HCT116 (cell line): Measurements from ENCODE around the gene EHMT1. TPM values are rescaled to one million over a fixed set of nuclear protein-coding genes. Genes with fewer than 3 reads are reported as not detected.

Experiments
- ATAC-seq: fragments of 200-7000 bp; cut with Tn5 transposase; 2 replicates; pipeline ENCODE4 v1.9.1; 2020; ENCODE audit warnings: mild to moderate bottlenecking, moderate library complexity
- BruUV-seq: library from RNA; stranded (reverse); fragments of 400-500 nt; replicated peaks from 2 replicates; lab custom pipeline; 2021; lab: Mats Ljungman, UMichigan
- CTCF ChIA-PET: fragments of 300-600 bp; sonication (Branson Sonifier 250); formaldehyde crosslinking; loops from one replicate; lab custom pipeline; 2021; ENCODE audit warnings: antibody characterized with exemption; lab: Charles Lee
- POLR2A ChIA-PET: fragments of 300-600, 350-600 bp; sonication (Branson Sonifier 250); formaldehyde crosslinking; loops from one replicate; lab custom pipeline; 2021; ENCODE audit warnings: antibody characterized with exemption; lab: Charles Lee
- RAD21 ChIA-PET, 2 experiments: fragments of 300-600 bp; sonication (Branson Sonifier 250); formaldehyde crosslinking; loops; one replicate each; lab custom pipeline; 2023; ENCODE audit warnings: low total read pairs in 2 of 2; ENCODE audit not compliant: uncharacterized antibody in 2 of 2, unreplicated experiment in 2 of 2, low non-redundant PET in 1 of 2; lab: Charles Lee
- DNase-seq: peaks from one replicate; pipeline ENCODE4 v3.0.0-alpha.2; 2010; ENCODE audit warnings: low read depth, low spot score
- H2AFZ ChIP-seq: fragments of 200-600 bp; shearing (Covaris generic), sonication (generic); 2 replicates; pipeline ENCODE4 v1.6.1; 2017; ENCODE audit warnings: low read depth, mixed run types, mixed read lengths, antibody characterized with exemption, low read length; ENCODE audit not compliant: poor library complexity, severe bottlenecking
- H3K27ac ChIP-seq: 2 replicates; pipeline ENCODE4 v1.5.1; 2012; ENCODE audit warnings: low read depth, low read length
- H3K27me3 ChIP-seq: fragments of 200-600 bp; sonication (generic); 2 replicates; pipeline ENCODE4 v1.6.1; 2016; ENCODE audit warnings: mixed run types, low read length, mixed read lengths; ENCODE audit not compliant: insufficient read depth
- H3K36me3 ChIP-seq, 2 experiments: fragments of 200-500 bp in 1 of 2; fragments of 200-600 bp in 1 of 2; sonication (Bioruptor generic) in 1 of 2; sonication (generic) in 1 of 2; 2 replicates each; pipeline versions ENCODE4 v1.5.1 to v1.6.1; 2014 to 2016; ENCODE audit warnings: low read length in 2 of 2, inconsistent platforms in 1 of 2, mixed read lengths in 1 of 2, mixed run types in 1 of 2; ENCODE audit not compliant: insufficient read depth in 2 of 2, control insufficient read depth in 1 of 2
- H3K4me1 ChIP-seq, 2 experiments: fragments of 200-600 bp in 1 of 2; sonication (generic) in 1 of 2; 2 replicates each; pipeline versions ENCODE4 v1.5.1 to v1.6.1; 2012 to 2017; ENCODE audit warnings: low read length in 2 of 2, inconsistent platforms in 1 of 2, mild to moderate bottlenecking in 1 of 2, mixed read lengths in 1 of 2, mixed run types in 1 of 2, moderate library complexity in 1 of 2; ENCODE audit not compliant: insufficient read depth in 2 of 2, control insufficient read depth in 1 of 2
- H3K4me2 ChIP-seq: fragments of 200-600 bp; sonication (generic); 2 replicates; pipeline ENCODE4 v1.6.1; 2017; ENCODE audit warnings: mixed run types, low read length, mixed read lengths
- H3K4me3 ChIP-seq, 2 experiments: fragments of 200-600 bp in 1 of 2; sonication (generic) in 1 of 2; replicated peaks in 1 of 2; 2 replicates each; pipeline ENCODE4 v1.5.1; 2011 to 2016; ENCODE audit warnings: low read length in 2 of 2, control low read depth in 1 of 2, low read depth in 1 of 2, mild to moderate bottlenecking in 1 of 2, mixed read lengths in 1 of 2, mixed run types in 1 of 2
- H3K79me2 ChIP-seq: fragments of 200-600 bp; sonication (generic); 2 replicates; pipeline ENCODE4 v1.6.1; 2017; ENCODE audit warnings: mild to moderate bottlenecking, mixed run types, low read length, moderate library complexity, mixed read lengths; ENCODE audit not compliant: insufficient read depth
- H3K9ac ChIP-seq: fragments of 200-600 bp; sonication (generic); 2 replicates; pipeline ENCODE4 v1.6.1; 2016; ENCODE audit warnings: low read length, mixed read lengths
- H3K9me2 ChIP-seq: fragments of 200-600 bp; sonication (generic), shearing (Covaris generic); 2 replicates; pipeline ENCODE4 v1.6.1; 2017; ENCODE audit warnings: mixed run types, mild to moderate bottlenecking, moderate library complexity; ENCODE audit not compliant: insufficient read depth
- H3K9me3 ChIP-seq, 2 experiments: fragments of 200-500 bp in 1 of 2; fragments of 200-600 bp in 1 of 2; sonication (Bioruptor generic) in 1 of 2; sonication (generic) in 1 of 2; 2 replicates each; pipeline ENCODE4 v1.6.1; 2014 to 2017; ENCODE audit warnings: low read length in 2 of 2, mixed read lengths in 2 of 2, inconsistent platforms in 1 of 2, low read depth in 1 of 2, mild to moderate bottlenecking in 1 of 2, mixed run types in 1 of 2, moderate library complexity in 1 of 2; ENCODE audit not compliant: control insufficient read depth in 1 of 2, insufficient read depth in 1 of 2
- H4K20me1 ChIP-seq: fragments of 200-600 bp; sonication (generic), shearing (Covaris generic); 2 replicates; pipeline ENCODE4 v1.6.1; 2017; ENCODE audit warnings: mixed run types, mild to moderate bottlenecking, moderate library complexity; ENCODE audit not compliant: insufficient read depth
- CBX3 ChIP-seq: IDR thresholded peaks from 2 replicates; pipeline ENCODE4 v1.6.1; 2012; ENCODE audit warnings: low read depth
- CEBPB ChIP-seq: IDR thresholded peaks from 2 replicates; pipeline ENCODE4 v1.6.1; 2012; ENCODE audit warnings: low read depth
- EGR1 ChIP-seq: IDR thresholded peaks from 2 replicates; pipeline ENCODE4 v1.6.1; 2012; ENCODE audit warnings: low read depth
- ELF1 ChIP-seq: IDR thresholded peaks from 2 replicates; pipeline ENCODE4 v1.6.1; 2012; ENCODE audit warnings: low read depth, borderline replicate concordance
- EZH2phosphoT487 ChIP-seq: fragments of 200-600 bp; IDR thresholded peaks from 2 replicates; pipeline ENCODE4 v1.6.1; 2018; ENCODE audit warnings: antibody characterized with exemption, borderline replicate concordance
- POLR2A ChIP-seq: IDR thresholded peaks from 2 replicates; pipeline ENCODE4 v1.7.0; 2011; ENCODE audit warnings: borderline replicate concordance; ENCODE audit not compliant: insufficient read depth, insufficient read length; ENCODE audit errors: extremely low read depth
- RAD21 ChIP-seq: IDR thresholded peaks from 2 replicates; pipeline ENCODE4 v1.6.1; 2012; ENCODE audit warnings: low read depth, mild to moderate bottlenecking
- SP1 ChIP-seq: IDR thresholded peaks from 2 replicates; pipeline ENCODE4 v1.6.1; 2012; ENCODE audit warnings: low read depth
- SRF ChIP-seq: IDR thresholded peaks from 2 replicates; pipeline ENCODE4 v1.6.1; 2012; ENCODE audit warnings: low read depth
- TCF7L2 ChIP-seq: IDR thresholded peaks from 2 replicates; pipeline ENCODE4 v1.7.0; 2011; ENCODE audit warnings: borderline replicate concordance, inconsistent platforms; ENCODE audit not compliant: insufficient read depth, insufficient read length; ENCODE audit errors: extremely low read depth
- YY1 ChIP-seq: IDR thresholded peaks from 2 replicates; pipeline ENCODE4 v1.6.1; 2011; ENCODE audit warnings: low read length, low read depth, moderate library complexity, mild to moderate bottlenecking; ENCODE audit not compliant: insufficient replicate concordance; ENCODE audit errors: extremely low read depth
- ZNF274 ChIP-seq: fragments of 200-500 bp; sonication (Bioruptor generic); IDR thresholded peaks from 2 replicates; pipeline ENCODE4 v1.6.1; 2014; ENCODE audit warnings: mild to moderate bottlenecking, low read depth, low read length, inconsistent platforms
- intact Hi-C: fragments of 100-400 bp; cut with micrococcal nuclease; formaldehyde crosslinking; loops from 2 replicates; pipeline ENCODE4 v1.10.0; 2022
- total RNA-seq: library from RNA; stranded (reverse); gene quantifications from one replicate; pipeline ENCODE4 v1.2.1, GENCODE V29; 2021; ENCODE audit not compliant: unreplicated experiment
- TF ChIP-seq, protein P1 (sequence below): IDR thresholded peaks from 2 replicates; pipeline ENCODE4 v1.6.1; 2011; ENCODE audit warnings: mild to moderate bottlenecking, low read length, moderate library complexity; ENCODE audit not compliant: insufficient replicate concordance; ENCODE audit errors: extremely low read depth
- TF ChIP-seq, protein P2 (sequence below): IDR thresholded peaks from 2 replicates; pipeline ENCODE4 v1.6.1; 2012
- TF ChIP-seq, protein P3 (sequence below): IDR thresholded peaks from 2 replicates; pipeline ENCODE4 v1.6.1; 2012
- TF ChIP-seq, protein P4 (sequence below): IDR thresholded peaks from 2 replicates; pipeline ENCODE4 v1.6.1; 2012; ENCODE audit warnings: low read depth
- TF ChIP-seq, protein P5 (sequence below), 3 experiments: fragments of 200-600 bp in 1 of 3; sonication (generic) in 1 of 3; IDR thresholded peaks in 2 of 3; conservative IDR thresholded peaks in 1 of 3; 2 replicates each; pipeline ENCODE4 v1.5.1; 2012 to 2017; ENCODE audit warnings: low read depth in 2 of 3, low read length in 2 of 3, antibody characterized with exemption in 1 of 3, borderline replicate concordance in 1 of 3, control low read depth in 1 of 3, mild to moderate bottlenecking in 1 of 3, mixed read lengths in 1 of 3, mixed run types in 1 of 3, moderate library complexity in 1 of 3; ENCODE audit not compliant: insufficient read depth in 1 of 3

Gene EHMT1
- total RNA-seq, 1 experiment from 2014 or later = 86.1 TPM

DNA sequence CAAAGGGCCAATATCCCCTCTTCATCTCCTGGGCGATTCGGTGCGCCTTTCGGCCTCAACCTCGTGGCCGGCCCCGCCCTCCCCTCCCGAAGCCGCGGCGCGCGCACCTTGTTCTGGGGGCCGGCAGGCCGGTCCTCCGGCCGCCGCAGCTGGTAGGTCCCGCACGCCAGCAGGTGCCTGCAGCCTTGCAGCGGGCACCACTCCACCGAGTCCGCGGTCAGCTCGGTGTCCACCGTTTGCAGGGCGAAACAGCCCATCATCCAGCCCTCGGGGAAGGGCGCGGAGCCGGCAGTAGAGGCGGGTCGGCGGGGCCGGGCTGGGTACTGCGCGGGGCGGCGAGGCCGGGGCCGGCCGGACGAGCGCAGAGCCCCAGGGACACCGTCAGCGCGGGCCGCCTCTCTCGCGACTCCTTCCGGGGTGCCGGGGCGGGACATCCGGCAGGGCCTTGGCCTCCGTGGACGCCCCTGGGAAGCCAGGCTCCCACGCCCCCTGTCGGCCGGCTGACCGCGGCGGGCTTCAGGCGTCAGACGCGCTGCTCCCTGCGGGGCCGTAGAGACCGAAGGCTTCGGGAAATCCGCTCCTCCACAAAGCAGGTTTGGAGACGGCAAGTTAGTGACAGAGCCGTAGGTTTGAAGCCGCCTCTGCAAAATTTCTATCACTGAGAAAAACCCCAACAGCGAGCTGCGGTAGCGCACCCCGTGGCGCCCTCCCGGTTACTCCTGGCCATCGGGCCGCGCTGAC, 40.1 kb upstream of the EHMT1 start, which contains the start of gene DPH7:
Gene DPH7, minus strand, starts transcription at position 408 of the 741 bp plus-strand sequence. Its CDS starts 148 bp downstream, at position 260.
- Histone ChIP-seq H2AFZ (no peak within 1 kb of the TSS), H3K4me1 (peaks cover 6 to 15% of the 10 kb centered on the region in 2 experiments; a peak in 3 of 4 replicates), H3K9ac (peak within 1 kb of the TSS; percentile 89), H3K9me2 (no peaks in the 10 kb centered on the region), H3K9me3 (no peaks in the 10 kb centered on the region), H3K79me2 (peaks cover 68% of the 10 kb centered on the region), H3K27ac (peak within 1 kb of the TSS; percentile 89), H3K4me3 (peak within 1 kb of the TSS; percentile 61 to 91), H3K27me3 (no peaks in the 10 kb centered on the region), H4K20me1 (no peaks in the 10 kb centered on the region), H3K36me3 (peaks cover 11 to 50% of the 10 kb centered on the region in 2 experiments; a peak in 3 of 4 replicates), H3K4me2 (peak within 1 kb of the TSS; percentile 93)
- ChIA-PET RAD21 (no interaction called here), CTCF (interaction anchor here (0.8 to 2.7 kb wide), 3 partner anchors 12 to 24 kb away, joined by 3 to 11 read pairs (median 3); partner anchors contain the start of gene ZMYND19), POLR2A (no interaction called here)
- intact Hi-C loops = loop anchor here (5.0 kb wide), 1 partner anchor 34 kb away; no protein-coding TSS in a partner anchor
- peak; percentile 94 for ATAC-seq
- DNase-seq = peak; percentile 75
- no TSS peak for BruUV-seq
- TF ChIP-seq ELF1 = no peak
- peak; percentile 62 for TF ChIP-seq POLR2A
- 0 out of 2 replicates have a peak, but pooled peaks have one; percentile 17 for TF ChIP-seq EGR1
- TF ChIP-seq TCF7L2 = no peak
- TF ChIP-seq EZH2phosphoT487 = no peak
- TF ChIP-seq, protein P1, sequence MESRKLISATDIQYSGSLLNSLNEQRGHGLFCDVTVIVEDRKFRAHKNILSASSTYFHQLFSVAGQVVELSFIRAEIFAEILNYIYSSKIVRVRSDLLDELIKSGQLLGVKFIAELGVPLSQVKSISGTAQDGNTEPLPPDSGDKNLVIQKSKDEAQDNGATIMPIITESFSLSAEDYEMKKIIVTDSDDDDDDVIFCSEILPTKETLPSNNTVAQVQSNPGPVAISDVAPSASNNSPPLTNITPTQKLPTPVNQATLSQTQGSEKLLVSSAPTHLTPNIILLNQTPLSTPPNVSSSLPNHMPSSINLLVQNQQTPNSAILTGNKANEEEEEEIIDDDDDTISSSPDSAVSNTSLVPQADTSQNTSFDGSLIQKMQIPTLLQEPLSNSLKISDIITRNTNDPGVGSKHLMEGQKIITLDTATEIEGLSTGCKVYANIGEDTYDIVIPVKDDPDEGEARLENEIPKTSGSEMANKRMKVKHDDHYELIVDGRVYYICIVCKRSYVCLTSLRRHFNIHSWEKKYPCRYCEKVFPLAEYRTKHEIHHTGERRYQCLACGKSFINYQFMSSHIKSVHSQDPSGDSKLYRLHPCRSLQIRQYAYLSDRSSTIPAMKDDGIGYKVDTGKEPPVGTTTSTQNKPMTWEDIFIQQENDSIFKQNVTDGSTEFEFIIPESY = peak; percentile 39
- 0 out of 2 replicates have a peak, but pooled peaks have one; percentile 18 for TF ChIP-seq RAD21
- TF ChIP-seq, protein P2, sequence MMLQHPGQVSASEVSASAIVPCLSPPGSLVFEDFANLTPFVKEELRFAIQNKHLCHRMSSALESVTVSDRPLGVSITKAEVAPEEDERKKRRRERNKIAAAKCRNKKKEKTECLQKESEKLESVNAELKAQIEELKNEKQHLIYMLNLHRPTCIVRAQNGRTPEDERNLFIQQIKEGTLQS = no peak
- TF ChIP-seq, protein P3, sequence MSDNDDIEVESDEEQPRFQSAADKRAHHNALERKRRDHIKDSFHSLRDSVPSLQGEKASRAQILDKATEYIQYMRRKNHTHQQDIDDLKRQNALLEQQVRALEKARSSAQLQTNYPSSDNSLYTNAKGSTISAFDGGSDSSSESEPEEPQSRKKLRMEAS = peak; percentile 64; the same call in 1 of the 2 replicates
- TF ChIP-seq, protein P4, sequence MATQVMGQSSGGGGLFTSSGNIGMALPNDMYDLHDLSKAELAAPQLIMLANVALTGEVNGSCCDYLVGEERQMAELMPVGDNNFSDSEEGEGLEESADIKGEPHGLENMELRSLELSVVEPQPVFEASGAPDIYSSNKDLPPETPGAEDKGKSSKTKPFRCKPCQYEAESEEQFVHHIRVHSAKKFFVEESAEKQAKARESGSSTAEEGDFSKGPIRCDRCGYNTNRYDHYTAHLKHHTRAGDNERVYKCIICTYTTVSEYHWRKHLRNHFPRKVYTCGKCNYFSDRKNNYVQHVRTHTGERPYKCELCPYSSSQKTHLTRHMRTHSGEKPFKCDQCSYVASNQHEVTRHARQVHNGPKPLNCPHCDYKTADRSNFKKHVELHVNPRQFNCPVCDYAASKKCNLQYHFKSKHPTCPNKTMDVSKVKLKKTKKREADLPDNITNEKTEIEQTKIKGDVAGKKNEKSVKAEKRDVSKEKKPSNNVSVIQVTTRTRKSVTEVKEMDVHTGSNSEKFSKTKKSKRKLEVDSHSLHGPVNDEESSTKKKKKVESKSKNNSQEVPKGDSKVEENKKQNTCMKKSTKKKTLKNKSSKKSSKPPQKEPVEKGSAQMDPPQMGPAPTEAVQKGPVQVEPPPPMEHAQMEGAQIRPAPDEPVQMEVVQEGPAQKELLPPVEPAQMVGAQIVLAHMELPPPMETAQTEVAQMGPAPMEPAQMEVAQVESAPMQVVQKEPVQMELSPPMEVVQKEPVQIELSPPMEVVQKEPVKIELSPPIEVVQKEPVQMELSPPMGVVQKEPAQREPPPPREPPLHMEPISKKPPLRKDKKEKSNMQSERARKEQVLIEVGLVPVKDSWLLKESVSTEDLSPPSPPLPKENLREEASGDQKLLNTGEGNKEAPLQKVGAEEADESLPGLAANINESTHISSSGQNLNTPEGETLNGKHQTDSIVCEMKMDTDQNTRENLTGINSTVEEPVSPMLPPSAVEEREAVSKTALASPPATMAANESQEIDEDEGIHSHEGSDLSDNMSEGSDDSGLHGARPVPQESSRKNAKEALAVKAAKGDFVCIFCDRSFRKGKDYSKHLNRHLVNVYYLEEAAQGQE = no peak
- TF ChIP-seq CEBPB = no peak
- no peak for TF ChIP-seq SP1
- no peak for TF ChIP-seq ZNF274
- no peak; the same call in 1 of the 2 replicates for TF ChIP-seq CBX3
- TF ChIP-seq, protein P5, sequence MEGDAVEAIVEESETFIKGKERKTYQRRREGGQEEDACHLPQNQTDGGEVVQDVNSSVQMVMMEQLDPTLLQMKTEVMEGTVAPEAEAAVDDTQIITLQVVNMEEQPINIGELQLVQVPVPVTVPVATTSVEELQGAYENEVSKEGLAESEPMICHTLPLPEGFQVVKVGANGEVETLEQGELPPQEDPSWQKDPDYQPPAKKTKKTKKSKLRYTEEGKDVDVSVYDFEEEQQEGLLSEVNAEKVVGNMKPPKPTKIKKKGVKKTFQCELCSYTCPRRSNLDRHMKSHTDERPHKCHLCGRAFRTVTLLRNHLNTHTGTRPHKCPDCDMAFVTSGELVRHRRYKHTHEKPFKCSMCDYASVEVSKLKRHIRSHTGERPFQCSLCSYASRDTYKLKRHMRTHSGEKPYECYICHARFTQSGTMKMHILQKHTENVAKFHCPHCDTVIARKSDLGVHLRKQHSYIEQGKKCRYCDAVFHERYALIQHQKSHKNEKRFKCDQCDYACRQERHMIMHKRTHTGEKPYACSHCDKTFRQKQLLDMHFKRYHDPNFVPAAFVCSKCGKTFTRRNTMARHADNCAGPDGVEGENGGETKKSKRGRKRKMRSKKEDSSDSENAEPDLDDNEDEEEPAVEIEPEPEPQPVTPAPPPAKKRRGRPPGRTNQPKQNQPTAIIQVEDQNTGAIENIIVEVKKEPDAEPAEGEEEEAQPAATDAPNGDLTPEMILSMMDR (IDR thresholded peaks at IDR 0.05 in 2 of 3, conservative IDR thresholded peaks at IDR 0.05 in 1 of 3; ENCODE audit: borderline replicate concordance in 1 of 3, insufficient read depth in 1 of 3, low read depth in 2 of 3, low read length in 2 of 3) = peak; percentile 52 to 95 (median 81)
- TF ChIP-seq SRF = no peak; the same call in 1 of the 2 replicates
- TF ChIP-seq YY1 = peak; percentile 75
